WTC11 (cell line): Measurements from ENCODE around the gene DNAH17. TPM values are rescaled to one million over a fixed set of nuclear protein-coding genes. Genes with fewer than 3 reads are reported as not detected.
A peak's percentile ranks its signal among the peaks of the same experiment; 100 is the strongest.

Experiments
- ATAC-seq: fragments of 200-7000 bp; cut with Tn5 transposase; 2 replicates; pipeline ENCODE4 v1.10.0; 2021; ENCODE audit warnings: mild to moderate bottlenecking, moderate library complexity
- CTCF ChIA-PET: fragments of 300-600 bp; sonication (Branson Sonifier 250); formaldehyde crosslinking; loops from one replicate; lab custom pipeline; 2021; ENCODE audit warnings: antibody characterized with exemption; lab: Charles Lee
- POLR2A ChIA-PET: fragments of 350-600 bp; sonication (Branson Sonifier 250); formaldehyde crosslinking; loops from one replicate; lab custom pipeline; 2021; ENCODE audit warnings: antibody characterized with exemption; lab: Charles Lee
- DNase-seq: peaks from one replicate; pipeline ENCODE4 v3.0.0; 2021; ENCODE audit warnings: low spot score
- H3K27ac Mint-ChIP-seq: 2 replicates; pipeline ENCODE4 v1.8.0; 2021; ENCODE audit warnings: mixed read lengths
- H3K27me3 Mint-ChIP-seq: 2 replicates; pipeline ENCODE4 v1.8.0; 2021; ENCODE audit warnings: low read depth, mild to moderate bottlenecking, moderate library complexity, mixed read lengths
- H3K36me3 Mint-ChIP-seq: 2 replicates; pipeline ENCODE4 v1.8.0; 2021; ENCODE audit warnings: mixed read lengths
- H3K4me1 Mint-ChIP-seq: 2 replicates; pipeline ENCODE4 v1.8.0; 2022; ENCODE audit warnings: mixed read lengths
- H3K4me3 Mint-ChIP-seq: 2 replicates; pipeline ENCODE4 v1.8.0; 2021; ENCODE audit warnings: mild to moderate bottlenecking, moderate library complexity, mixed read lengths
- H3K9me3 Mint-ChIP-seq: 2 replicates; pipeline ENCODE4 v1.8.0; 2021; ENCODE audit warnings: mixed read lengths
- CREM ChIP-seq: sonication (generic); formaldehyde crosslinking; IDR thresholded peaks from 2 replicates; pipeline ENCODE4 v1.8.1; 2022; ENCODE audit warnings: mild to moderate bottlenecking, missing genetic modification reagents, moderate library complexity
- EMX1 ChIP-seq: fragments of 250-450 bp; sonication (Bioruptor Pico); IDR thresholded peaks from 2 replicates; pipeline ENCODE4 v1.8.0; 2021; ENCODE audit warnings: mild to moderate bottlenecking
- GABPB1 ChIP-seq: sonication (generic); formaldehyde crosslinking; IDR thresholded peaks from 2 replicates; pipeline ENCODE4 v1.8.1; 2023; ENCODE audit warnings: mild to moderate bottlenecking, missing genetic modification reagents
- HMGA2 ChIP-seq: fragments of 250-450 bp; sonication (Bioruptor Pico); IDR thresholded peaks from 2 replicates; pipeline ENCODE4 v1.4.0; 2021; ENCODE audit warnings: mild to moderate bottlenecking, moderate library complexity
- NR3C1 ChIP-seq: sonication (generic); formaldehyde crosslinking; conservative IDR thresholded peaks from 2 replicates; pipeline ENCODE4 v1.8.1; 2023; ENCODE audit warnings: low read depth, mild to moderate bottlenecking, missing genetic modification reagents
- OVOL2 ChIP-seq: fragments of 250-450 bp; sonication (Bioruptor Pico); IDR thresholded peaks from 2 replicates; pipeline ENCODE4 v1.9.0; 2021; ENCODE audit warnings: mild to moderate bottlenecking, borderline replicate concordance
- SP1 ChIP-seq: sonication (generic); formaldehyde crosslinking; conservative IDR thresholded peaks from 2 replicates; pipeline ENCODE4 v1.8.1; 2022; ENCODE audit warnings: missing genetic modification reagents
- TEAD1 ChIP-seq: sonication (generic); formaldehyde crosslinking; IDR thresholded peaks from 2 replicates; pipeline ENCODE4 v1.8.0; 2022; ENCODE audit warnings: mild to moderate bottlenecking, missing genetic modification reagents
- ZNF121 ChIP-seq: sonication (generic); formaldehyde crosslinking; IDR thresholded peaks from 2 replicates; pipeline ENCODE4 v1.8.0; 2023; ENCODE audit warnings: missing genetic modification reagents
- ZNF263 ChIP-seq: sonication (generic); formaldehyde crosslinking; IDR thresholded peaks from 2 replicates; pipeline ENCODE4 v1.8.1; 2022; ENCODE audit warnings: low read depth, mild to moderate bottlenecking, moderate library complexity, missing genetic modification reagents
- ZNF317 ChIP-seq: sonication (generic); formaldehyde crosslinking; IDR thresholded peaks from 2 replicates; pipeline ENCODE4 v1.8.1; 2023; ENCODE audit warnings: low read depth, mild to moderate bottlenecking, moderate library complexity, missing genetic modification reagents, borderline replicate concordance
- ZNF416 ChIP-seq: fragments of 250-450 bp; sonication (Bioruptor Pico); IDR thresholded peaks from 2 replicates; pipeline ENCODE4 v1.9.0; 2021; ENCODE audit warnings: mild to moderate bottlenecking, inconsistent platforms
- ZNF671 ChIP-seq: fragments of 250-450 bp; sonication (Bioruptor Pico); IDR thresholded peaks from 2 replicates; pipeline ENCODE4 v1.8.0; 2021; ENCODE audit warnings: mild to moderate bottlenecking
- total RNA-seq: library from RNA; stranded (reverse); gene quantifications from 3 replicates; pipeline ENCODE4 v1.2.3, GENCODE V29; 2021
- TF ChIP-seq, protein P1 (sequence below): sonication (generic); formaldehyde crosslinking; IDR thresholded peaks from 2 replicates; pipeline ENCODE4 v1.8.0; 2023; ENCODE audit warnings: missing genetic modification reagents, mild to moderate bottlenecking, borderline replicate concordance
- TF ChIP-seq, protein P2 (sequence below): fragments of 250-450 bp; sonication (Bioruptor Pico); IDR thresholded peaks from 2 replicates; pipeline ENCODE4 v1.9.0; 2021; ENCODE audit warnings: mild to moderate bottlenecking
- TF ChIP-seq, protein P3 (sequence below): sonication (generic); formaldehyde crosslinking; IDR thresholded peaks from 2 replicates; pipeline ENCODE4 v1.8.1; 2022; ENCODE audit warnings: low read depth, mild to moderate bottlenecking, moderate library complexity, missing genetic modification reagents, borderline replicate concordance

DNAH17 gene
- total RNA-seq, 1 experiment from 2014 or later: 0.87 TPM

DNA sequence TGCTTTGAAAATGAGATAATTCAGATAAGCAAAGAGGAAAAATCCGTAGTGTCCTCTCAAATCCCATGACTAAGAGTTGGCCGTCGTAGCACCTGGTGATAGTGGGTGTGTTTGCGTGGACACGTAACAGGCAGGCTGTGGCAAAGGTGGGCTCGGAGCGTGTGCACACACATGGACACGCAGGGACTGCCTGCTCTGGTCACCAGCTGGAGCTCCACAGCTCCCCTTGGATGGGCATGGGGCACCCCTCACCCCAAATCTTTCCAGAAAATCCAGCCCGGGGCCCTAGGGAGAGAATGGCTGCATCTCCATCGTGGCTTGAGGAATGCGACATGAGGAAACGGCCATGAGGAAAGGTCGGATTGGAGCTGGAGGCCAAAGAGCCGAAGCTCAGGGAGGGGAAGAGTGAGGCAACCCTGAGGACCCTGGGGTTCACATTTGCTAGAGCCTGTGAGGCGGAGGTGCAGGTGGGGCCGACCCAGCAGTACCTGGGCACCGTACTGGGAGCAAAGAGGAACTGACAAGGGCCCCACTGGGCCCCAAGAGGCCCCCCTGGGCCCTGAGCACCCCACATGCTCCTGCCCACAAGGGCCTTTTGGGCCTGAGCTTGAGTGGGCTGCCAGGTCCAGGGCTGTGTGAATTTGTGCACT is 51.6 kb downstream of the DNAH17 start:
- H3K27me3 Mint-ChIP-seq: no peaks in the 10 kb centered on the region; the same call in 1 of the 2 replicates
- ATAC-seq (no peak), DNase-seq (no peak)
- POLR2A ChIA-PET: interaction anchor here (0.6 kb wide), 3 partner anchors 13 to 203 kb away, joined by 3 read pairs; no protein-coding TSS in a partner anchor
- TF ChIP-seq ZNF263 (no peak), ZNF671 (no peak), OVOL2 (CRISPR knock-in tag) (no peak), CREM (CRISPR knock-in tag) (no peak), GABPB1 (no peak), NR3C1 (CRISPR knock-in tag) (no peak), SP1 (CRISPR knock-in tag) (no peak), HMGA2 (CRISPR knock-in tag) (no peak), EMX1 (no peak), ZNF121 (no peak), ZNF416 (no peak)
- TF ChIP-seq, protein P1, sequence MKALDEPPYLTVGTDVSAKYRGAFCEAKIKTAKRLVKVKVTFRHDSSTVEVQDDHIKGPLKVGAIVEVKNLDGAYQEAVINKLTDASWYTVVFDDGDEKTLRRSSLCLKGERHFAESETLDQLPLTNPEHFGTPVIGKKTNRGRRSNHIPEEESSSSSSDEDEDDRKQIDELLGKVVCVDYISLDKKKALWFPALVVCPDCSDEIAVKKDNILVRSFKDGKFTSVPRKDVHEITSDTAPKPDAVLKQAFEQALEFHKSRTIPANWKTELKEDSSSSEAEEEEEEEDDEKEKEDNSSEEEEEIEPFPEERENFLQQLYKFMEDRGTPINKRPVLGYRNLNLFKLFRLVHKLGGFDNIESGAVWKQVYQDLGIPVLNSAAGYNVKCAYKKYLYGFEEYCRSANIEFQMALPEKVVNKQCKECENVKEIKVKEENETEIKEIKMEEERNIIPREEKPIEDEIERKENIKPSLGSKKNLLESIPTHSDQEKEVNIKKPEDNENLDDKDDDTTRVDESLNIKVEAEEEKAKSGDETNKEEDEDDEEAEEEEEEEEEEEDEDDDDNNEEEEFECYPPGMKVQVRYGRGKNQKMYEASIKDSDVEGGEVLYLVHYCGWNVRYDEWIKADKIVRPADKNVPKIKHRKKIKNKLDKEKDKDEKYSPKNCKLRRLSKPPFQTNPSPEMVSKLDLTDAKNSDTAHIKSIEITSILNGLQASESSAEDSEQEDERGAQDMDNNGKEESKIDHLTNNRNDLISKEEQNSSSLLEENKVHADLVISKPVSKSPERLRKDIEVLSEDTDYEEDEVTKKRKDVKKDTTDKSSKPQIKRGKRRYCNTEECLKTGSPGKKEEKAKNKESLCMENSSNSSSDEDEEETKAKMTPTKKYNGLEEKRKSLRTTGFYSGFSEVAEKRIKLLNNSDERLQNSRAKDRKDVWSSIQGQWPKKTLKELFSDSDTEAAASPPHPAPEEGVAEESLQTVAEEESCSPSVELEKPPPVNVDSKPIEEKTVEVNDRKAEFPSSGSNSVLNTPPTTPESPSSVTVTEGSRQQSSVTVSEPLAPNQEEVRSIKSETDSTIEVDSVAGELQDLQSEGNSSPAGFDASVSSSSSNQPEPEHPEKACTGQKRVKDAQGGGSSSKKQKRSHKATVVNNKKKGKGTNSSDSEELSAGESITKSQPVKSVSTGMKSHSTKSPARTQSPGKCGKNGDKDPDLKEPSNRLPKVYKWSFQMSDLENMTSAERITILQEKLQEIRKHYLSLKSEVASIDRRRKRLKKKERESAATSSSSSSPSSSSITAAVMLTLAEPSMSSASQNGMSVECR (CRISPR knock-in tag): no peak
- TF ChIP-seq, protein P2, sequence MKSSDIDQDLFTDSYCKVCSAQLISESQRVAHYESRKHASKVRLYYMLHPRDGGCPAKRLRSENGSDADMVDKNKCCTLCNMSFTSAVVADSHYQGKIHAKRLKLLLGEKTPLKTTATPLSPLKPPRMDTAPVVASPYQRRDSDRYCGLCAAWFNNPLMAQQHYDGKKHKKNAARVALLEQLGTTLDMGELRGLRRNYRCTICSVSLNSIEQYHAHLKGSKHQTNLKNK (CRISPR knock-in tag): no peak
- TF ChIP-seq, protein P3, sequence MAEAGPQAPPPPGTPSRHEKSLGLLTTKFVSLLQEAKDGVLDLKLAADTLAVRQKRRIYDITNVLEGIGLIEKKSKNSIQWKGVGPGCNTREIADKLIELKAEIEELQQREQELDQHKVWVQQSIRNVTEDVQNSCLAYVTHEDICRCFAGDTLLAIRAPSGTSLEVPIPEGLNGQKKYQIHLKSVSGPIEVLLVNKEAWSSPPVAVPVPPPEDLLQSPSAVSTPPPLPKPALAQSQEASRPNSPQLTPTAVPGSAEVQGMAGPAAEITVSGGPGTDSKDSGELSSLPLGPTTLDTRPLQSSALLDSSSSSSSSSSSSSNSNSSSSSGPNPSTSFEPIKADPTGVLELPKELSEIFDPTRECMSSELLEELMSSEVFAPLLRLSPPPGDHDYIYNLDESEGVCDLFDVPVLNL (CRISPR knock-in tag): no peak
- H3K9me3 Mint-ChIP-seq: no peaks in the 10 kb centered on the region
- no peak overlapping the region for H3K4me3 Mint-ChIP-seq
- H3K4me1 Mint-ChIP-seq: peaks cover 9% of the 10 kb centered on the region
- CTCF ChIA-PET: no interaction called here
- 0 out of 2 replicates have a peak overlapping the region, but pooled peaks have one; percentile 68 for H3K27ac Mint-ChIP-seq
- H3K36me3 Mint-ChIP-seq: no peaks in the 10 kb centered on the region

DNA sequence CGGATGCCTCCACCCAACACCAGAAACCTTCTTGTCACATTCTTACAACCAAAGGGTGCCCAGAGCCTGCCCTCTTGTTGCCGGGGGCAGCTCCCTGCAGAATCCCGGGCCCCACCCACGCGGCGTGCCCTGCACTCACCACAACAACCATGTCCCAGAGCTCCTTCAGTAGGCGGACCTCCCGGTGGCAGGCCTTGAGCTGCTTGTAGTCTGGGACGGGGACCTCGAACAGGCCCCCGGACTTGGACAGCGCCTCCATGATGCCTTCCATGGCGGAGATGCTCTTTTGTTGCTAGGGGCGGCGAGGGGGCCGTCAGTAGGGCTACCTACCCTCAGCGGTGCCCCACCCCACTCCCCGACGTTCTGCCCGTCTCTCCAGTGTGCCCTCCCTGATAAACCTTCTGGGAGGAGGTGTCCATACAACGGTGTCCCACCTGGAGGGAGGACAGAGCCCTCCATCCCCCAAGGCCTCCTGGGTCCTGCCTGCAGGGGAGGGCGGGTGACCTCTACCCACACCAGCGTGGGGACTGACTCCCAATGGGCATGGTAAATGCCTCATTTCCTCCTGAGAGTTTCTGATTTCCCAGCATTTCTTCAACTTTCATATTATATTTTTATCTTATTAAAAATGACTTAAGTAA is 52.2 kb downstream of the DNAH17 start:
- ATAC-seq (no peak), DNase-seq (no peak)
- Mint-ChIP-seq H3K4me1 (peaks cover 9% of the 10 kb centered on the region), H3K36me3 (no peaks in the 10 kb centered on the region), H3K27me3 (no peaks in the 10 kb centered on the region; the same call in 1 of the 2 replicates), H3K4me3 (no peak overlapping the region), H3K9me3 (no peaks in the 10 kb centered on the region), H3K27ac (no peak overlapping the region)
- CTCF ChIA-PET: no interaction called here
- POLR2A ChIA-PET: no interaction called here
- TF ChIP-seq TEAD1 (CRISPR knock-in tag) (no peak), ZNF317 (CRISPR knock-in tag) (no peak), NR3C1 (CRISPR knock-in tag) (no peak)
